GM21423 (cell line): ENCODE measurements around the gene AEBP2.
"Not testable (repeated sequence)": the region's sequence is repeated elsewhere in the genome, so short reads cannot be mapped to it uniquely, and the experiment has no call there.

ENCODE experiments used
- ATAC-seq: cut with Tn5 transposase; IDR thresholded peaks from one replicate; pipeline ENCODE4 v1.9.1; 2021; ENCODE audit warnings: mild to moderate bottlenecking, moderate library complexity; ENCODE audit not compliant: unreplicated experiment

The AEBP2 gene

DNA sequence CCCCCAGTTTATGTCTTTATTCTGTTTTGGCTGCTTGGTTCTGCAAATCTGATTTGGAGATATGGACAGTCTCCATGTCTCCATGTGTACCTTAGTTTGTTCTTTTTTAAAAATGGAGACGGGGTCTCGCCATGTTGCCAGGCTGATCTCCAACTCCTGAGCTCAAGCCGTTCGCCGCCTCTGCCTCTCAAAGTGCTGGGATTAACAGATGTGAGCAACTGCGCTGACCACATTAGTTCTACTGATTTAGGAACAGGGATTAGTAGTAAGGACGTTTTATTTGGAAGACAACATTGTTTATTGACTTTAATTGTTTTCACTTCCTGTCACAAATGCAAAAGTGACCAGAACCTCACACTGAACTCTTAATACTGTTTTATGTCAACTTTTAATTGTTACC lies 14.7 kb downstream of the AEBP2 start:
- ATAC-seq, result no peak

DNA sequence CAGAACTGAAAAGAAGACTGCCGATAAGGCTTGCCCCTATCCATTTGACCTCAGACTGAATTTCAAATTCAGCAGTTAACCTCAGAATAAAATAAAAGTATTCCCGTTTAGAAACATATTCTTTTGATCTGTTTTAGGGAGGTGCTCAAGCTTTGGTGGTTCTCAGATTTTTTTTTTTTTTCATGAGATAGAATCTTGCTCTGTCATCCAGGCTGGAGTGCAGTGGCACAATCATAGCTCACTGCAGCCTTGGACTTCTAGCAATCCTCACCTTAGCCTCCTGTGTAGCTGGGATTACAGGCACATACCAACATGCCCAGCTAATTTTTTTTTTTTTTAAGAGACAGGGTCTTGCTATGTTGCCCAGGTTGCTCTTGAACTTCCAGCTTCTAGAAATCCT lies 15.5 kb downstream of the AEBP2 start:
- ATAC-seq, result no peak

DNA sequence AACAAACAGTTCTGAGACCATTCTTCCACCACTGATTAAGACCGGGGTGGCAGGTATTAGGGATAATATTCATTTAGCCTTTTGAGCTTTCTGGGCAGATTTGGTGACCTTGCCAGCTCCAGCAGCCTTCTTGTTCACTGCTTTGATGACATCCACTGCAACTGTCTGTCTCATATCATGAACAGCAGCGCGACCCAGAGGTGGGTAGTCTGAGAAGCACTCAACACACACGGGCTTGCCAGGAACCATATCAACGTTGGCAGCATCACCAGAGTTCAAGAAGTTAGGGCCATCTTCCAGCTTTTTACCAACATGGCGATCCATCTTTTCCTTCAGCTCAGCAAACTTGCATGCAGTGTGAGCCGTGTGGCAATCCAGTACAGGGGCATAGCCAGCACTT lies 16.9 kb downstream of the AEBP2 start:
- no peak for ATAC-seq

DNA sequence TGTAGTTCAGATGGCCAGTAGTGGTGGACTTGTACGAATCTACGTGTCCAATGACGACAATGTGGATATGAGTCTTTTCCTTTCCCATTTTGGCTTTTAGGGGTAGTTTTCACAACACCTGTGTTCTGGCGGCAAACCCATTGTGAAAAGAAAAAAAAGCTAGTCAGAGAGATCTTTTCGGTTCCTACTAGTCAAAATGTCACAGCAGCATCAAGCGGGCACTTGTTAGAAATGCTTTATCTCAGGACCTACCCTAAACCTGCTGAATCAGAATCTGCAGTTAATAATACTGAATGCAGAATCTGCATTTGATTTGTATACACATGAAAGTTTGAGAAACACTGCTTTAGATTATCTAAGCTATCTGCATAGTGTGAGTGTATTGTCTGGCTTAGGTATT lies 18.3 kb downstream of the AEBP2 start:
- ATAC-seq, result no peak

DNA sequence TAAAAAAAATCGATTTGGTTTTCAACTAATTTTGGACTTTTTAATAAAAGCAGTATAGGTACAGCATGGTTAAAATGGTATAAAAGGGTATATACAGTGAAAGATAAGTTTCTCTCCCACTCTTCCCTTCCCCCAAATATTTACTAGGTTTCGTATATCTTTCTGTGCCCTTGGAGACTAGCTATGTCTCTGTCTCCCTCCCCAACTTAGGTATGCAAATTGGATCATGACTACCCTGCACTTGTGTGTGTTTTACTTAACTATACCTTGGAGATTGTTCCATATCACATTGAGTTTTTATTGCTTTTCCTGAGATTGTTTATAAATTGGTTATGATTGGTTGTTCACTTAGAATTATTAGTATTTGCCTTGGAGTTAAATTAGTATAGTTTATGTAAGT lies 19.4 kb downstream of the AEBP2 start:
- ATAC-seq, result no peak

DNA sequence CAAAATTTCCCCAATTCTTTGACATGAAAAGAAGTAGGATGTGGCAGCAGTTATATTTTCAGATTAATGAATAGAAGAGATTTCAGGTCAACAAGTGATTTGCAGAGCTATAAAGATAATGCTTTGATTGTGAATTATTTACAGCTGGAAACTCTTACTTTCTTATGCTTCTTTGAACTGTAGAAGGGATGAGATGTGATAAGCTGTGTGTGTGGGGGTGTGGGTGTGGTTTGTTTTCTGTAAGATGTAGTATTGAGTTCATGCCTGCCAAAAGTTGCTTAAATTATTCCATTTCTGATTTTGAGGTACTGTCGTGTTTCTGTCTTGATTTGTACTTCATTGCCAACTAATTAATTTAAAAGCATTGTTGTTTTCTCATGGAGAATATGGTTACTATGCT lies 22.7 kb downstream of the AEBP2 start:
- ATAC-seq, result no peak

DNA sequence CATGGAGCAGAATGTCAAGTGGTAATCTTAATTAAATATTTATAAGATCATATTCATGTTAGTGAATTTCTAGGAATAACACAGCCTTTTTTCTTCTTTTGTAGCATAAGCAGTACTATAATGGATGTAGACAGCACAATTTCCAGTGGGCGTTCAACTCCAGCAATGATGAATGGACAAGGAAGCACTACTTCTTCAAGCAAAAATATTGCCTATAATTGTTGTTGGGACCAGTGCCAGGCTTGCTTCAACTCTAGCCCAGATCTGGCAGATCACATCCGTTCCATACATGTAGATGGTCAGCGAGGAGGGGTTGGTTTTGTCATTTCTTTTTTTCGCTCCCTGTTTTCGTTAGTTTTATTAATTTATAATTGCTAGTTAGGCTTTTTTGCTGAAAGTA lies 23.1 kb downstream of the AEBP2 start:
- ATAC-seq, result no peak

DNA sequence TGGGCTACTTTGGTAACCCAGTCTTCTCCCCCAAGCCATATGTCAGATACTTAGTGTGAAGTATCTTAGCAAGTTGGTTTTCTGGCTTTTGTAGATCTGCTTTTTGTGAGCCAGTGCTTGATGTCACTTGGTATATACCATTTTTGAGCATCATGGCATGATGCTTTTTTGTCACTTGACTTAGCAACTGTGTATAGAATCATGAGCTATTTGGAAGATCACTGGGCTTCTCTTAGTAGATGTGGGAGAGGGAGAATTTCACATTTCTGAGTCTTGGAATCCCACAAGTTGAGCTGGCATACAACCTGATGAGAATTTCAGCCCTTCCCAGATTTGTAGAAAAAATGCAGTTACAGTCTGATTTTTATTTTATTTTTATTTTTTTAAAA lies 24.9 kb downstream of the AEBP2 start:
- no peak for ATAC-seq

DNA sequence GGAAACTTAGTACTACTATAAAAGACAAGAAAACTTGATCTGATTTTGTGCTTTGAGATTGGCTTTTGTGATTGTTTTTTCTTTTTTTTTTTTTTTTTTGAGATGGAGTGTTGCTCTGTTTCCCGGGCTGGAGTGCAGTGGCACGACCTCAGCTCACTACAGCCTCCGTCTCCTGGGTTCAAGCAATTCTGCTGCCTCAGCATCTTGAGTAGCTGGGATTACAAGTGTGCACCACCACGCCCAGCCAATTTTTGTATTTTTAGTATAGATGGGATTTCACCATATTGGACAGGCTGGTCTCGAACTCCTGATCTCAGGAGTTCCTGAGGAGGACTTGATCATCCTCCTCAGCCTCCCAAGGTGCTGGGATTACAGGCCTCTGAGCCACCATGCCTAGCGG lies 26.4 kb downstream of the AEBP2 start:
- ATAC-seq, result no peak

DNA sequence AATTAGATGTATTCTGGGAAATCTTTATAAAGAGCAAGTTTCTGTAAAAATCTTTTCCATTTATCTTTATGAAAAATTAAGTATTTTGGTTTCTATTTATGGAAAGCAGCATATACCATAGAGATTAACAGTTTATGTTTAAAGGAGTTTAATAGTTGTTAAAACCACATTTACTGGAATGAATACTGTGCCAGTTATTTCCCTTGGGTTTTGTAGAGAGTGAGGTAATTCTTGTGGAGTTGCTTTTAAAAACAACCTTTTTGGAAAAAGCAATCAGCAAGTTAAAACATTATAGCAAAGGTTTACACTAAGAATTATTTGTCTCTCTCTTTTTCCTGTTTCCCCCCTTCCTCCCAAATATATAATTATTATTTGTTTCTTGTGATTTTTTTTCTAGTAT lies 34.9 kb downstream of the AEBP2 start:
- no peak for ATAC-seq

DNA sequence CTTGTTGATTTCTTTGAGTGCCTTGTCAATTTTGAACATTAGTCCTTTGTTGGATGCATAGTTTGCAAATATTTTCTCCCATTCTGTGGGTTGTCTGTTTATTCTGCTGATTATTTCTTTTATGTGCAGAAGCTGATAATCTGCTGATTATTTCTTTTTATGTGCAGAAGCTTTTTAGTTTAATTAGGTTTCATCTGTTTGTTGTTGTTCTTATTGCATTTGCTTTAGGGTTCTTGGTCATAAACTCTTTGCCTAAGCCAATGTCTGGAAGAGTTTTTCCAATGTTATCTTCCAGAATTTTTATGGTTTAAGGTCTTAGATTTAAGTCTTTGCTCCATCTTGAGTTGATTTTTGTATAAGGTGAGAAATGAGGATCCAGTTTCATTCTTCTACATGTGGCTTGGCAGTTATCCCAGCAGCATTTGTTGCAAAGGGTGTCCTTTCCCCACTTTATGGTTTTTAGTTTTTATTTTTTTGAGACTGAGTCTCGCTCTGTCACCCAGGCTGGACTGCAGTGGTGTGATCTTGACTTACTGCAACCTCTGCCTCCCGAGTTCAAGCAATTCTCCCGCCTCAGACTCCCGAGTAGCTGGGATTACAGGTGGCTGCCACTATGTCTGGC lies 36.7 kb downstream of the AEBP2 start:
- ATAC-seq, result not testable (repeated sequence)

DNA sequence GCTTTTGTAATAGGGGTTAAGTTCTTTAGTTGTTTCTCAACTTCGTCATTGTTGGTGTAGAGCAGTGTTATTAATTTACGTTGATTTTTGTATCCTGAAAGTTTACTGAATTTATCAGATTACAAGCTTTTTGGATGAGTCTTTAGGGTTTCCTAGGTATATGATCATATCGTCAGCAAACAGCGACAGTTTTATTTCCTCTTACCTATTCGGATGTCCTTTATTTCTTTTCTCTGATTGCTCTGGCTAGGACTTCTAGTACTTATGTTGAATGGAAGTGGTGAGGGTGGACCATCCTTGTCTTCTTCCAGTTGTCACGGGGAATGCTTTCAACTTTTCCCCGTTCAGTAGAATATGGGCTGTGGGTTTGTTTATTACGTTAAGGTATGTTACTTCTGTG lies 37.8 kb downstream of the AEBP2 start:
- no peak for ATAC-seq

DNA sequence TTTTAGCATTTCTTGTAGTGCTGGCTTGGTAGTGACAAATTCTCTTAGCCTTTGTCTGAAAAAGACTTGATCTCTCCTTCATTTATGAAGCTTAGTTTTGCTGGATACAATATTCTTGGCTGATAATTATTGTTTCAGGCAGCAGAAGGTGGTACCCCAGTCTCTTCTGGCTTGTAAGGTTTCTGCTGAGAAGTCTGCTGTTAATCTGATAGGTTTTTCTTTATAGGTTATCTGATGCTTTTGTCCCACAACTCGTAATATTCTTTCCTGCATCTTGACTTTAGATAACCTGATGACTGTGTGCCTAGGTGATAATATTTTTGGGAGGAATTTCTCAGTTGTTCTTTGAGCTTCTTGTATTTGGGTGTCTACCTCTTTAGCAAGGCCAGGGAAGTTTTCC lies 41.2 kb downstream of the AEBP2 start:
- no peak for ATAC-seq

DNA sequence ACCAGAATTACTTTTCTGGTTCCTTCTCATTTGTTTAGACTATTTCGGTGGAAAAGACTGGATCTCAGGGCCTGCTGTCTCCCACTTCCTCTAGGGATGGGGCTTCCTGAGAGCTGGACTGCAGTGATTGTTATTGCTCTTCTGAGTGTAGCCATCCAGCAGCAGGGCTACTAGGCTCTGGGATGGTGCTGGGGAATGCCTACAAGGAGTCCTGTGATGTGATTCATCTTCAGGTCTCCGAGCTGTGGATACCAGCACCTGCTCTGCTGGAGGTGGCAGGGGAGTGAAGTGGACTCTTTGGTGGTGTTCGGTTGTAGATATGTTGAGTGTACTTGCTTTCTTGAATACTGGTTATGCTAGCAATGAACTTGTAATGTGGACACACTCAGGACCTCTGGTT lies 42.7 kb downstream of the AEBP2 start:
- no peak for ATAC-seq

DNA sequence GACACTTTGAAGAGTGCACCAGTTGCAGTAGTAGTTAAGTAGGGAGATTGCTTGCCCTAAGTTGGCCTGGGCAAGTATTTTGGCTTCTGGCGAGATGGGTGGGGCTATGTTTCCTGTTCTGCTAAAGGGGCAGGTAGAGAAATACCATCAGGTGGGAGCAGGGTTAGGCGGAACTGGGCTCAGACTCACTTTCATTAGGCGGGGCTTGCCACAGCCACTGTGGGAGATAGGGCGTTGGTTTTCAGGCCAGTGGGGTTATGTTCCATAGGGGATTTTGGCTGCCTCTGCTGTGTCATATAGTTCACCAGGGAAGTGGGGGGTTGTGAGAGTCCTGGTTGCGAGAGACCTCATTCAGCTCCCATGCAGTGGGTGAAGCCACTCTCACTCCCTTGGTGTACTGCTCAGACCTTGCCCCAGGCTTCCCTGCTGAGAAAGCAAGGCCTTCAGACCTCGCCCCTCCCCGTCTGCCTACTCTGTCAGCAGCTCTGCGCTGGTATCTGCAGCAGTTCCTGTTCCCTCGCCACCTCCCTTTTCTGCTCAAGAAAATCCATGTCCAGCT lies 43.3 kb downstream of the AEBP2 start:
- ATAC-seq, result peak; percentile 93

DNA sequence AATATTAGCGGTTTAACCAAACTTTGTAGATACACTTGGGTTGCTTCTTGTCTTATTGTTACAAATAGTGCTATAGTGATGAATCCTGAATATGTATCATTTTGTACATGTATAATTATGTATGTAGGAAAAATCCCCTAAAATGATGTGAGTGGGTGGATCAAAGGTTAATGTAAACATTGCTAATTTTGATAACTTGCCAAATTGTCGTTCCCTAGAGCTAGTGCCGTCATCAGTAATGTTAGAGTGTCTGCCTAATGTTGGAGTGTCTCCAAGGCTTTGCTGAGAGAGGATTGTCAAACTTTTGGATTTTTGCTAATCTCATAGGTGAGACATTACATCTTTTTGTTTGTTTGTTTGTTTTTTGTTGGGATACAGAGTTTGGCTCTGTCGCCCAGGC lies 44.4 kb downstream of the AEBP2 start:
- no peak for ATAC-seq

DNA sequence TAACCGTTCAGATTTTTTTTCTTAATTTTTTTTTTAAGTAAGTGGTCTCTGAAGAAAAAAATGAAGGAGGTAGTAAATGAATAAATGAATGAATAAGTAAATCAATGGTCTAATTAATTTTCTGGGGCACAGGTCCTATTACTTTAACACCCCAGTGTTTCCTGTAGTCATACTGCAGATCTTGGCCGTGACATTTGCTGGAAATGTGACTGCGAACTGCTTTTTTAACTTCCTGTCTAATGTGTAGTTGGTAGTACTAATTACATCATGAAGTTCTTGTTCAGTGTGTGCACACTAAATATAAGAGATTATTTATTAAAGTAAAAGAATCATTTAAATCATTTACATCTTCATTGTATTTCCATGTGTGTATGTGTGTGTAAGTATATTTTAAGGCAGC lies 45.4 kb downstream of the AEBP2 start:
- ATAC-seq, result no peak

DNA sequence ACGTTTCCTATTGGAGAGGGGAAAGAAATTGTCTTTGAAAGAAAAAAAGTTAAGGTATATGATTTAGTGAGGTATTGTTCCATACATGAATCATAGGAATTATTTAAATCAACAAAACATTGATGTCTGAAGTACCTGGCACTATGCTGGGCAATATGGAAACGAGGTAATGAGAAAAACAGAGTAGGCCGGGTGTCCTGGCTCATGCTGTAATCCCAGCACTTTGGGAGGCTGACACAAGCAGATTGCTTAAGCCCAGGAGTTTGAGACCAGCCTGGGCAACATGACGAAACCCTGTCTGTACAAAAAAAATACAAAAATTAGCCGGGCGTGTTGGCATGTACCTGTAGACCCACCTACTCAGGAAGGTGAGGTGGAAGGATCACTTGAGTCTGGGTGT lies 45.9 kb downstream of the AEBP2 start:
- ATAC-seq, result no peak

DNA sequence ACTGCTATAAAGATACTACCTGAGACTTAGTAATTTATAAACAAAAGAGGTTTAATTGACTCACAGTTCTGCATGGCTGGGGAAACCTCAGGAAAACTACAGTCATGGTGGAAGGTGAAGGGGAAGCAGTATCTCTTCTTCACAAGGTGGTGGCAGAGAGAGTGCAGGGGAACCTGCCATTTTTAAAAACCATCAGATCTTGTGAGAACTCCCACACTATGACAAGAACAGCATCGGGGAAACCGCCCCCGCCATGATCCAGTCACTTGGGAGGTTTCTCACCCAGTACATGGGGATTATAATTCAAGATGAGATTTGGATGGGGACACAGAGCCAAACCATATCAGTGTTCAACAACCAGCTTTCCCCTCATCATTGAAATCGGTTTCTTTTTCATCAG lies 49.9 kb downstream of the AEBP2 start:
- no peak for ATAC-seq

DNA sequence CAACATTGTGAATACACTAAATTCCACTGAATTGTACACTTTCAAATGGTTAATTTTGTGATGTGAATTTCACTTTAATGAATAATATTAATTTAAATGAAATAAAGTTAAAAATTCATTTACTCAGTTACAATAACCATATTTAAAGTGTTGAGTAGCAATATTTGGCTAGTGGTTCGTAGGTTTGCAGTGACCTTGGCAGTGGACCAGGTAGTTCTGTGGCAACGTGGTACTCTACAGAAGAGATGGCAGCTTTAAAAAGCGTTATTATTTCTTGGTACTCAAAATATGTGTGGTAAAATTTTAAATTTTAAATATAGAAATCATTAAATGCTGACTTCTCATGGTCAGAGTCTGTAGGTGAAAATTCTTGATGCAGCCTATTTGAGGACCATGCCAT lies 51.6 kb downstream of the AEBP2 start:
- ATAC-seq, result no peak

DNA sequence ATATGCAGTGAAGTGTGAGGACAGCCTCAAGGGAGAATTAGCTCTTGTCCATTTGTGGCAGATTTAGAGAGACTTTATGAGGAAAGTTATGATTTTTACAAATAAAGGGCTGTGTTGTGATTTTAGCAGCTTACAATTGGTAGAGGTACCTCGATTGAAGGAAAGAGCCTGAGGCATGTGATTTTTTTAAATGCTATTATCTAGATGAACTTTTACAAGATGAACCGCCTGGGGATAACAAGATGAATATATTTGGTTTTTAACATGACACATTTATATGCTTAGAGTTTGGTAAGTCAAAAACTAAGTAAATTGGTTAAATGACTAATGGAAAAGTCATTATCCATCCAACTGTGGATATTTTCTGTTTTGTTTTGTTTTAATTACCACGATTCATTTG lies 52.6 kb downstream of the AEBP2 start:
- ATAC-seq, result no peak

DNA sequence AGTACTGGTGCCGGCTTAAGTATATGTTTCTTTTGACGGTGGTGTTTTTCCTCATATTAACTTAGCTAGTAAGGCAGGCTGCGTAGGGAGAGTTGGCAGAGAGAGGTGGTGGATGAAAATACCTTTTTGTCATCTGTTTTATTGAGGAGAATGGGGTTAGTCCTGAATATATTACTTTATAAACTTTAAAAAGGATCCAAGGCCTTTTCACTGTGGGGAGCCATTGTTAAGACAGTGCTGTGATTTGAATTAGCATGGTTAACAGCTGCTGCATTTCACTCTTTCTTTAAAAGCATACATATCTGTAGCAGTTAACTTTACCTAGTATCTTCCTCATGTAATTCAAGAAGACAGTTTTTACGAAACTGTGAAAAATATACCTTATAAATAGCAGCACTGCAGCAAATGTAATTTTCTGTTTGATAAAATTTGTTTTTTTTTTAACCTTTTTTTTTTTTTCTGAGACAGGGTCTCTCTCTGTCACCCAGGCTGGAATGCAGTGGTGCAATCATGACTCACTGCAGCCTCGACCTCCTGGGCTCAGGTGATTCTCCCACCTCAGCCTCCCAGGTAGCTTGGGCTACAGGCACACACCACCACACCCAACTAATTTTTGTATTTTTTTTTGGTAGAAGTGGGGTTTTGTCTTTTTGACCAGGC lies 57.1 kb downstream of the AEBP2 start:
- no peak for ATAC-seq

DNA sequence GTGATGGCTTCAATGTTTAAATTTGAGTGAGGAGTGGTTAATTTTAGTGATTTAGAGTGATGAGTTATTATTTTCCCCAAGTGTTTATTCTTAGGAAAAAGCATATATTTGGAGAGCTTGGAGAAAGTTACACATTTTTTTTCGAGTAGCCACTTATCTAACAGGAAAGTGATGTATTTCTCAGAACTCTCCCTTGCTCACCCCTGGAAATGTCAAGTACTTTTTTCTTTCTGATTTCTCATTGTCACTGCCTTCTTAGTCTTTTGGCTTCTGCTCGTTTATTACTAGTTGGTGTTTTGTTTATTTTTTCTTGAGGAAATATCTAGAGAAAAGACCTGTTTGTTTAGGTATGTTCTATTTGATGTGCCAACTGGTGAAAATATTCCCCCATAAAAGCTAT lies 58.8 kb downstream of the AEBP2 start:
- no peak for ATAC-seq
